ENCODE measurements around the gene HMX2.

Gene HMX2

GRCh38 chr10:123147635-123148413 lies at the start of gene HMX2:
TSS of gene HMX2 (plus strand) at chr10:123148136. CDS start at chr10:123148379, 243 bp downstream.
- peak in 1 of 2 experiments; percentile 14 for DNase-seq

- DNase-seq = no peak
Measured at GRCh38 chr10:123100030-123100762, 47.7 kb upstream of the HMX2 start.

- no peak for DNase-seq
Measured at GRCh38 chr10:123101872-123102271, 46.1 kb upstream of the HMX2 start.

GRCh38 chr10:123102673-123103072 lies 45.3 kb upstream of the HMX2 start:
- DNase-seq = no peak

- no peak for DNase-seq
Measured at GRCh38 chr10:123103944-123104343, 44.0 kb upstream of the HMX2 start.

- no peak for DNase-seq
Measured at GRCh38 chr10:123109466-123109865, 38.5 kb upstream of the HMX2 start.

- no peak for DNase-seq
Measured at GRCh38 chr10:123117644-123118417, 30.1 kb upstream of the HMX2 start.

GRCh38 chr10:123119081-123119480 lies 28.9 kb upstream of the HMX2 start:
- DNase-seq = no peak

GRCh38 chr10:123126246-123126645 lies 21.7 kb upstream of the HMX2 start:
- DNase-seq = no peak

- no peak for DNase-seq
Measured at GRCh38 chr10:123129618-123130271, 18.2 kb upstream of the HMX2 start.

- DNase-seq = peak; percentile 63 to 65
Measured at GRCh38 chr10:123132576-123133477, 15.1 kb upstream of the HMX2 start.

GRCh38 chr10:123133541-123134342 lies 14.2 kb upstream of the HMX2 start:
- DNase-seq = no peak

- DNase-seq = no peak
Measured at GRCh38 chr10:123134343-123134914, 13.5 kb upstream of the HMX2 start.

- DNase-seq = no peak
Measured at GRCh38 chr10:123134915-123135414, 13.0 kb upstream of the HMX2 start.

- DNase-seq = peak in 1 of 2 experiments; percentile 1
Measured at GRCh38 chr10:123135415-123136141, 12.4 kb upstream of the HMX2 start, which contains the start of gene HMX3. TSS of gene HMX3 (plus strand) at chr10:123135970. CDS start at chr10:123136051, 81 bp downstream.

- no peak for DNase-seq
Measured at GRCh38 chr10:123136221-123136805, 11.6 kb upstream of the HMX2 start.

GRCh38 chr10:123136806-123137642 lies 10.9 kb upstream of the HMX2 start:
- no peak for DNase-seq

- DNase-seq = no peak
Measured at GRCh38 chr10:123139165-123139520, 8.8 kb upstream of the HMX2 start.
